Left ventricle myocardium inferior (tissue), 1 donor: ENCODE data around the gene GRWD1. TPM values are rescaled to one million over a fixed set of nuclear protein-coding genes. Genes with fewer than 3 reads are reported as not detected.

Source experiments
- DNase-seq: peaks from one replicate; pipeline ENCODE4 v3.0.0-alpha.2; 2020
- H3K27ac ChIP-seq: fragments of 200-600 bp; replicated peaks from 2 replicates; pipeline ENCODE4 v1.8.0; 2021
- H3K27me3 ChIP-seq: fragments of 200-600 bp; 2 replicates; pipeline ENCODE4 v1.8.0; 2021; ENCODE audit warnings: low read depth
- H3K36me3 ChIP-seq: fragments of 200-600 bp; 2 replicates; pipeline ENCODE4 v1.8.0; 2021
- H3K4me1 ChIP-seq: fragments of 200-600 bp; 2 replicates; pipeline ENCODE4 v1.8.0; 2021
- H3K4me3 ChIP-seq: fragments of 200-600 bp; 2 replicates; pipeline ENCODE4 v1.8.0; 2021; ENCODE audit warnings: mild to moderate bottlenecking, moderate library complexity
- H3K9me3 ChIP-seq: fragments of 200-600 bp; replicated peaks from 2 replicates; pipeline ENCODE4 v1.8.0; 2021
- CTCF ChIP-seq: fragments of 200-600 bp; IDR thresholded peaks from 2 replicates; pipeline ENCODE4 v1.8.0; 2021; ENCODE audit warnings: antibody characterized with exemption, mild to moderate bottlenecking, borderline replicate concordance
- intact Hi-C: fragments of 100-400 bp; cut with micrococcal nuclease; formaldehyde crosslinking; loops from one replicate; pipeline ENCODE4 v1.11.0; 2022
- total RNA-seq: library from RNA; stranded (reverse); fragmentation: NEBNext Ultra II Directional; extraction: Animal tissue kit (Norgen Biotek cat#: 25700); gene quantifications from one replicate; pipeline ENCODE4 v1.2.1, GENCODE V29; 2021
- donor health status: DM: no; HTN: yes; CAD: no; lungs with severe emphysema.

The GRWD1 gene
- total RNA-seq, 1 donor from 2014 or later: 17.0 TPM

DNA sequence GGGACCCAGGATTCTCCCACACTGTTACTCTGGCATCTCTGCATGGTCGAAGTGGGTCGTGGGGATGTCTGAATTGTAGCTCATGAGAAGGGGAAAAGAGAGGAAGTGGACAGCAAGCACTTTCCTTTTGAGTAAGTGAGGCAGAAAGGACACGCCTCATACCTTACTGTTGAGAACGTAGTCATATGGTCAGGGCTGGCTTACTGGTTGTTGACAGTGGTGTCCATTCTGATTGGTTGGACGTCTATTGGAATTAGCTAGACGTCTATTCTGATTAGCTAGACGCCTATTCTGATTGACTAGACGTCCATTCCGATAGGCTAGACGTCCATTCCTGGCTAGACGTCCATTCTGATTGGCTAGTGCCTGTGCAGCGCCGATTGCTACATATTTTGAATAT lies 39.9 kb upstream of the GRWD1 start:
- Histone ChIP-seq H3K4me3 (no peak overlapping the region), H3K27me3 (peaks cover 33% of the 10 kb centered on the region), H3K9me3 (no peaks in the 10 kb centered on the region), H3K36me3 (no peaks in the 10 kb centered on the region), H3K27ac (no peak overlapping the region), H3K4me1 (no peaks in the 10 kb centered on the region)
- DNase-seq: no peak
- intact Hi-C loops: no loop called here
- no peak for TF ChIP-seq CTCF

DNA sequence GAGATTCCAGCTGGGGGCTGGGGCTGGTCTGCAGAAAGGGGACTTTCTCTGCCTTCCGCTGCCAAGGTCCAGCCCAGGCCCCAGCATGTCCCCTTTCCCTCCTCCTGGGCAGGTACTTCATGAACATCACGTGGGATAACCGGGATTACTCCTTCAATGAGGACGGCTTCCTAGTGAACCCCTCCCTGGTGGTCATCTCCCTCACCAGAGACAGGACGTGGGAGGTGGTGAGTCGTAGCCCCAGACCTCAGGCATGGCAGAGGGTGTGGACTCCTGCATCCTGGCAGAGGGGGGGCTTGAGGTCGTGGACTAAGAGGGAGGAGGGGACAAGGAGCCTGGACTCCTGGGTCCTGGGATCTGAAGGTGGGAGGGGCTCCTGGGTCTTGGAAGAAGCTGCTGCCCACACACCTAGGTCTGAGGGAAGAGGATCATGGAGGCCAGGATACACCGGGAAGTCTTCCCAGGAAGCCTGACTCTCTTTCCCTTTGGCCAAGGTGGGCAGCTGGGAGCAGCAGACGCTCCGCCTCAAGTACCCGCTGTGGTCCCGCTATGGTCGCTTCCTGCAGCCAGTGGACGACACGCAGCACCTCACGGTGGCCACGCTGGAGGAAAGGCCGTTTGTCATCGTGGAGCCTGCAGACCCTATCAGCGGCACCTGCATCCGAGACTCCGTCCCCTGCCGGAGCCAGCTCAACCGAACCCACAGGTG lies 31.8 kb upstream of the GRWD1 start:
- Histone ChIP-seq H3K36me3 (no peaks in the 10 kb centered on the region), H3K4me1 (peaks cover 23% of the 10 kb centered on the region), H3K27me3 (peaks cover 26% of the 10 kb centered on the region), H3K4me3 (peak overlapping the region; percentile 55), H3K27ac (no peak overlapping the region), H3K9me3 (no peaks in the 10 kb centered on the region)
- TF ChIP-seq CTCF: no peak
- intact Hi-C loops: no loop called here
- DNase-seq: no peak

DNA sequence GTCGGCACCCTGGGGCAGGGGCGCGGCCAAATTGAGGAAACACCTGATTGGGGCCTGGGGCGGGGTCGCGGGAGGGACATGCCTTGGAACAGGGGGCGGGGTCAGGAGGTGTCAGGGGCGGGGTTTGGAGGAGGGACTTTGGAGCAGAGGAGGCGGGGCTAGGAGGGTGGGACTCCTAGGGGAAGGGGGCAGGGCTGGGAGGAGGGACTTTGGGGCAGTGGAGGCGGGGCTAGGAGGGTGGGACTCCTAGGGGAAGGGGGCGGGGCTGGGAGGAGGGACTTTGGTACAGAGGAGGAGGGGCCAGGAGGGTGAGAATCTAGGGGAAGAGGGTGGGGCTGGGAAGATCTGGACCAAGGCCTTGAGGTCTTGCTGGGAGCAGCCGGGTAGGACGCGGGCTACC lies 30.4 kb upstream of the GRWD1 start:
- H3K4me1 ChIP-seq: peaks cover 23% of the 10 kb centered on the region
- DNase-seq: peak; percentile 81
- peak overlapping the region; percentile 55 for H3K4me3 ChIP-seq
- H3K36me3 ChIP-seq: no peaks in the 10 kb centered on the region
- H3K27me3 ChIP-seq: peaks cover 17% of the 10 kb centered on the region
- H3K9me3 ChIP-seq: no peaks in the 10 kb centered on the region
- no peak overlapping the region for H3K27ac ChIP-seq
- no peak for TF ChIP-seq CTCF
- intact Hi-C loops: no loop called here

DNA sequence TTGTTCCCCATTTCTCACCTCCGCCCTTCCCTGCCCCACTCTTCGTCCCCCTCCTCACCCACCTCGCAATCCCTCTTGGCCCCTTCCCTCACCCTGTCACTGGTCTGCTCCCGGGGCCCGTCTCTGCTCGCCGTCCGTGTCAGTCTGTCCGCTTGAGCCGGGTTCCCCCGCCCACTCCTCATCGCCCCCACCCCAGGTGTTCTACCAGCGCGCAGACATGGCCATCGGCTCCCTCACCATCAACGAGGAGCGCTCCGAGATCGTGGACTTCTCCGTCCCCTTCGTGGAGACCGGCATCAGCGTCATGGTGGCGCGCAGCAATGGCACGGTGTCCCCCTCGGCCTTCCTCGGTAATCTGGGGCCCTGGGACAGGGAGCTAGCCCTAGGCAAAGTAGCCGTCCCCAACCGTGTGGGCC lies 30.0 kb upstream of the GRWD1 start:
- no peak for DNase-seq
- no peaks in the 10 kb centered on the region for H3K36me3 ChIP-seq
- TF ChIP-seq CTCF: no peak
- peak overlapping the region; percentile 49 for H3K4me3 ChIP-seq
- peaks cover 23% of the 10 kb centered on the region for H3K4me1 ChIP-seq
- intact Hi-C loops: no loop called here
- no peak overlapping the region for H3K27ac ChIP-seq
- peaks cover 17% of the 10 kb centered on the region for H3K27me3 ChIP-seq
- H3K9me3 ChIP-seq: no peaks in the 10 kb centered on the region

DNA sequence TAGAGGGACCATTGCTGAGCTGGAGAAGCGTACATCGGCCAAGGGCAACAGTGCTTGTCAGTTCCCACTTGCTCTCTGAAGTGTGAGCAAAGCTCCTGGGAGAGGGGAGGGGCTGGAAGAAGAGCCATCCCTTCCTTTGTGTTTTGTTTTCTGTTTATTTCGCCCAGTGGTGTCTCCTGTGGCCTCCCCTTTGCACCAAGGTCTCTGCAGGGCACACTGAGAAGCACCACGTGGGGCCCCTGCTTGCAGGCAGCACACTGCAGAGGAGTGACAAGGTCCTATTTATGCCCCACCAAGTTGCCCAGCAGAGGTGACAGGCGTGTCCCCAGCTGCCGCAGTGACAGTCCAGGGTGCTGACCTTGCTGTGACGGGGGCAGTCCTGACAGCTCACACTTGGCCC lies 28.4 kb upstream of the GRWD1 start:
- no peak for TF ChIP-seq CTCF
- Histone ChIP-seq H3K36me3 (no peaks in the 10 kb centered on the region), H3K9me3 (no peaks in the 10 kb centered on the region), H3K4me3 (no peak overlapping the region), H3K27ac (peak overlapping the region; percentile 61), H3K27me3 (peaks cover 17% of the 10 kb centered on the region), H3K4me1 (peaks cover 23% of the 10 kb centered on the region)
- intact Hi-C loops: no loop called here
- no peak for DNase-seq
